ENCODE data around the gene CFAP298.

CFAP298 gene

DNA sequence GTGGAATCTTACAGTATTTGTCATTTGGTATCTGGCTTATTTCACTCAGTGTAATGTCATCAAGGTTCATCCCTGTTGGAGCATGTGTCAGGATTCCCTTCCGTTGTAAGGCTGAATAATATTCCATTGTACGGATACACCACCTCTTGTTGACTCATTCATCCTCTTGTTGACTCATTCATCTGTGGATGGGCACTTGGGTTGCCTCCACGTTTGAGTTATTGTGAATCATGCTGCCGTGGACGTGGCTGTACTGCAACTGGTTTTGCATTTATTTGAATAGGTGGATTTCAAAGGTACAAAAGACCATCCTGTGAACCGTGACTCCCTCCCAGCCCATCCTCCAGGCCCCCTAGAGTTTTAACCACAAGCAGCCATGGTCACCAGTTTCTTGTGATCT lies 15.0 kb downstream of the CFAP298 start:
- DNase-seq = no peak

- no peak for DNase-seq
These were observed 16.7 kb downstream of the CFAP298 start for GRCh38 chr21:32595431-32595830.

DNA sequence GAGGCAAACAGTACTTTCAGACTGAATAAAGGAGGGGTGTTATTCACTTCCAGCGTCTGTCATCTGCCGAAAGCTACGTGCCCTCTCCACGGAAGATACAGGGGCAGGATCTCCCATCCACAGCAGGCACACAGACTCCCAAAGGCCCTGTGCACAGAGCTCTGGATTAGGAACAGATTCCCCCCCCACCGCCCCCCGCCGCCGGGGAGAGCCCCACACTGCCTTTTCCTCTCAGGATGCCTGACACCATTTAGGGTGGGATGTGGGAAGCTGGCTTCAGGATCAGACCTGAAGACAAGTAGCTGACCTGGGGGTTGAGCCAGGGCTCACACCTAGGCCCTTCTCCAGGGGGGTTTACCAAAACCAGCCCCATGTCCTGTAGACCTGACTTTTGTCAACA lies 18.5 kb downstream of the CFAP298 start:
- DNase-seq = no peak

- no peak for DNase-seq
These were observed 19.2 kb downstream of the CFAP298 start for GRCh38 chr21:32592929-32593502.

GRCh38 chr21:32590130-32590529 lies 22.0 kb downstream of the CFAP298 start:
- DNase-seq = no peak

GRCh38 chr21:32587651-32588050 lies 24.5 kb downstream of the CFAP298 start:
- no peak for DNase-seq

DNA sequence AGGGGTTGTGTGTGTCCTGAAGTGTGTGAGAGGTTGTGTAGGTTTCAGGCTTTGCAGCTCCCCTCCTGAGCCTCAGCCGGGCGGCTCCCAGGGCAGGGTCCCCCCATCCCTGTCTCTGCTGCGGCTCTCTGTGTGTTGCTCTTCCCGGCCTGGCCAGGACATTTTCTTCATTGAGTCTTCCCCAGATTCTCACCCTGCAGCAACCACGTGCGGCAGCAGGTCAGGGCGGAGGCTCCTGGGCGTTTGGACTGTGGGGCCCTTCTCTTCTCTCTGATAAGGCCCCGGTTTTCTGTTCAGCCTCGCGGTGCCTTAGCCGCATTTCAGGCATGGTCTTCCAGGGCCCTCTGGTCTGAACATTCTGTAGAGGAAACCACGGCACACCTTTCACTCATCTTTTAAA lies 25.1 kb downstream of the CFAP298 start:
- DNase-seq = no peak

- no peak for DNase-seq
These were observed 26.2 kb downstream of the CFAP298 start for GRCh38 chr21:32585970-32586369.

DNA sequence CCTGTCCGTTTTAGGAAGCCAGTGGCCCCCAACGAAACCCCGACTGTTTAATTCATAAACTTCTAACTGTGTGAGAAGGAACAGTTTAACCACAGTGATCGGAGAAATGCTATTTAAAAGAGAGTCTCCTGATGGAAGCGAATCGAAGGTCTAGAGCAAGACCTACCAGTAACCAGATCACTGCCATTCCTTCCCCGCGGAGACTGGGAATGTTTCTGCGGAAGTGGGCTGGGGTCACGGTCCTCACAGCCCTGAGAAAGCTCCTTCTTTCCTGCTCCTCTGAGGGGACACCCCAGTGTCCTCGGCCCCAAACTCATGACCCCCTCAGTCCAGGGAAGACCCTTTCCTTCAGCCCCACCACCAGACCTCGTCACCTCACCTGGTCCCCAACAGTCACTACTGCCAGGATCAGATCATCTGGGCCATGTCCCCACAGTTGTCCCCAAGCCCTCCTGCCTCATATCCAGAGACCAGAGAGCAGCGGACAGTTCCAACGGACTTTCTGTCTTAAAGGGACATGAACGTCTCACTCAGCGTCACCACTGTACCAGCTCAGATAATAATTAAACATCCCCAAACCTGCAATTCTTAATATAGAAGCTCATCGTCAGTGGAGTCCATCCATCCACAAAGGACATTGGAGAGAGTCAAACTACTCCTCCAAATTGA lies 27.0 kb downstream of the CFAP298 start, which contains the start of gene TCP10L:
TCP10L (minus strand) TSS at position 482 of the 669 bp plus-strand sequence. CDS start 1,219 bp downstream, outside the sequence.
- no peak for DNase-seq

DNA sequence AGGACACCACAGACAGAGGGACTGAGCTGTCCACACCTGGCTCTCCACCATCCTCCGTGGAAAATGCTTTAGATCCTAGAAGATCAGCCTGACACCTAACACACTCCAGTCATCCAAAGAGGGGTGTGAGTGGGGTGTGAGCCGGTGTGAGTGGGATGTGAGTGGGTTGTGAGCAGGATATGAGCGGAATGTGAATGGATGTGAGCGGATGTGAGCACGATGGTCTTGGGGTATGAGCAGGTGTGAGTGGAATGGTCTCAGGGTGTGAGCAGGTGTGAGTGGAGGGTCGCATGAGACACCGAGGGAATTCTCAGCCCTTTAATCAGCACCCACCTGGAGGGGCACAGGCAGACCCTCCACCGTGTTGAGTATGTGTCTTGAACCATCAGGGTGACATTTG lies 27.7 kb downstream of the CFAP298 start:
- DNase-seq = no peak

GRCh38 chr21:32581732-32582131 lies 30.4 kb downstream of the CFAP298 start:
- no peak for DNase-seq

- no peak for DNase-seq
These were observed 31.2 kb downstream of the CFAP298 start for GRCh38 chr21:32580949-32581348.

GRCh38 chr21:32578107-32578691 lies 34.0 kb downstream of the CFAP298 start:
- peak in 1 of 4 experiments; percentile 18 for DNase-seq

- no peak for DNase-seq
These were observed 36.2 kb downstream of the CFAP298 start for GRCh38 chr21:32576011-32576410.

GRCh38 chr21:32574946-32575925 lies 36.9 kb downstream of the CFAP298 start:
- DNase-seq = no peak

- DNase-seq = no peak
These were observed 39.4 kb downstream of the CFAP298 start for GRCh38 chr21:32572574-32573420.

GRCh38 chr21:32570456-32570855 lies 41.7 kb downstream of the CFAP298 start:
- peak in 1 of 4 experiments; percentile 3 for DNase-seq

DNA sequence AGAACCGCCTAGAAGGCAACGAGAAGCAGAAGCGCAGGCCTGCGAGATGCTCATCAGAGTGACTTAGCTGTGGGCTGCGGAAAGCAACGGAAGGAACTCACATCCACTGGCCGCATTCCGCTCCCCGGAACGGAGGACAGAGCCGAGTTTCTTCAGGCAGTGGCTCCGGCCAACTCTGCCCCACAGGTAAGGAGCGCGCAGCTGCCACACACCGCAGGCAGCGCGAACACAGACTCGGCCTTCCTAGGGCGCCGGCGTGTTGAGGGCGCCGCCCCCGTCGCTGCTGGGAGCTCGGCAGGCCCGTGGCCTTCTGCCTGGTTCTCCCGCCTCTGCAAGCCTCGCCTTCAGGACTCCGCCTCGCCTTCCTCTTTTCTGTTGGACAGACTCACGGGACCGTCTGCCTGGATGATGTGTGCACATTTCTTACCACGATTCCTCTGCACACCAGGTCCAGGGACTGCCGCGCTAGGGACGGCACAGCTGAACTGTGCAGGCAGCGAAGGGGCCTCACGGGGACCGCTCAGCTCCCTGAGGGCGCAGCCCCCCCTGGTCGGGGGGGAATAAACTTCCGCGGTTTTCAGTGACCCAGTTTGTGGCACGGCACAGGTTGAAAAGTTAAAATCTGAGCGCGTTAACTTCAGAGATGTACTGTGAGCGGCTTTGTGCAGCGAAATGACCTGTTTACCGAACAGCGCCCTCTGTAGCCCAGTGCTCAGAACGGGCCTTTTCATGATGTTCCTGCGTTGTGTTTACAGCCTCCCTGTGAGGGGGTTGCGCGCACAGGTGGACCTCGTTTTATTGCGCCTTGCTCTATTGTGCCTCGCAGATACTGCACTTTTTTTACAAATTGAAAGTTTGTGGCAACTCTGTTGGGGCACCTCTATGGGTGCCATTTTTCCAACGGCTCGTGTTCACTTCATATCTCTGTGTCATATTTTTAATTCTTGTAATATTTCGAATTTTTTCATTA lies 42.6 kb downstream of the CFAP298 start:
- peak; percentile 86 to 94 (median 92) for DNase-seq

DNA sequence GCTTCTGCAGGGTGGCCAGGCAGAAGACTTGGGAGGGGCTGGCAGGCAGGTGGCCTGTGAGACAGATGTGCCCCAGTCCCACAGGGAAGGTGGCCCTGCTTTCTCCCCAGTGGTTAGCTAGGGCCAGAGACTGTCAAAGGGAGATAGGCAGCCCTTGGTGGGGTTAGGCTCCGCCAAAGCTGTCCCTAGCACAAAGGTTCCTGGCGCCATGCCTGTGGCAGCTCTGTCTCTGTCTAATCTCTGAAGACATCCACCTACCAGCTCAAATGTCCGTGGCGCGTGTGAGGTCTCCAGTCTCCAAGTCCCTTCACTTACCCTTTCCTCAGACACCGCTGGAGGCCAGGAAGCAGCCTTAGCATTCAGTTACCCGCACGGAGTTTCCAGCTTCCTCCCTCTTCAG lies 44.6 kb downstream of the CFAP298 start:
- DNase-seq = no peak

DNA sequence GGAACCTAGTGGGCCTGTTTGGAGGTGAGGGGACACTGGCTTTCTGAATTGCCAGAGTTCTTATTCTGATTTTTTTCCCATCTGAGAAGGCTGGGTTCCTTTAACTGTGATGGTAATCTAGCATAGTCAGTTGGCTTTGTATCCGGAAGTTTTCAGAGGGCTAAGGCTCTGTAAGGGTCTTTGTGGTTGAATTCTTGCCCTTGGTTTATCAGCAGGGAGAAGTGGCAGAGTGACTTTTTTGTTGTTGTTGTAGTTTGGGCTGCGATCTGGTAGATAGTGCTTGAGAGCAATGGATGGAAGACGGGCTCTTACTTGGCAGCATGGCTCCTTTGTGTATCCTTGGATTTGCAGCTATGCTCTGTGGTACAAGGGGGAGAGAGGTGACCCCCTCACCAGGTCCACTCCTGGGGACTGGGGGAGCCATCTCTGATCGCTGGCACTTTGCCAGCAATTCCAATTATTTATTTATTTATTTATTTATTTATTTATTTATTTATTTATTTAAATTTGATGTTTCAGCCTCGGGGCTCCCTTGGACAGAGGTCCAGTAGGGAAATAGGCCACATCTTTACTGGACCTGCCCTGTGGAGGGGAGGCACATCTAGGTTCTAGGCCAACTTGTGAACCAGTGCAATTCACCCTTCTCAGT lies 45.3 kb downstream of the CFAP298 start:
- no peak for DNase-seq
